Kidney (tissue), 14 donors: ENCODE data around the gene KCTD6. TPM values are rescaled to one million over a fixed set of nuclear protein-coding genes. Genes with fewer than 3 reads are reported as not detected.

Experiments
- DNase-seq, 5 donors: peaks; one replicate each; pipeline ENCODE4 v3.0.0-alpha.2; 2013 to 2020
- FAIRE-seq: peaks from 2 replicates; lab custom pipeline; 2012; peaks lifted over from hg19 to GRCh38; lab: Jason Lieb, UNC
- H3K27ac ChIP-seq, 2 donors: one replicate each; pipeline ENCODE4 v1.7.0; 2013; ENCODE audit warnings: low read depth in 2 of 2, low read length in 2 of 2, inconsistent platforms in 1 of 2
- H3K27me3 ChIP-seq: one replicate; pipeline ENCODE4 v1.7.1; 2013; ENCODE audit warnings: low read length, inconsistent platforms; ENCODE audit not compliant: control insufficient read depth, insufficient read depth
- H3K36me3 ChIP-seq, 3 donors: one replicate each; pipeline versions ENCODE4 v1.7.0 to v1.7.1; 2013; ENCODE audit warnings: low read length in 3 of 3, control low read depth in 1 of 3, inconsistent platforms in 1 of 3; ENCODE audit not compliant: insufficient read depth in 3 of 3, control insufficient read depth in 2 of 3
- H3K4me1 ChIP-seq, 3 donors: one replicate each; pipeline versions ENCODE4 v1.7.0 to v1.7.1; 2013; ENCODE audit warnings: low read length in 3 of 3, inconsistent platforms in 1 of 3, low read depth in 1 of 3; ENCODE audit not compliant: control insufficient read depth in 2 of 3, insufficient read depth in 2 of 3
- H3K4me3 ChIP-seq, 3 donors: one replicate each; pipeline versions ENCODE4 v1.7.0 to v1.8.1; 2013; ENCODE audit warnings: low read length in 3 of 3, control low read depth in 1 of 3, inconsistent platforms in 1 of 3
- H3K9ac ChIP-seq, 3 donors: one replicate each; pipeline versions ENCODE4 v1.7.0 to v1.7.1; 2013; ENCODE audit warnings: low read length in 3 of 3, control low read depth in 1 of 3, inconsistent platforms in 1 of 3
- H3K9me3 ChIP-seq, 3 donors: one replicate each; pipeline versions ENCODE4 v1.7.0 to v1.7.1; 2013; ENCODE audit warnings: low read length in 3 of 3, control low read depth in 1 of 3, inconsistent platforms in 1 of 3; ENCODE audit not compliant: control insufficient read depth in 2 of 3, insufficient read depth in 1 of 3
- CTCF ChIP-seq: IDR thresholded peaks from 3 replicates; pipeline ENCODE4 v1.5.1; 2012; ENCODE audit warnings: mild to moderate bottlenecking, moderate library complexity, borderline replicate concordance; ENCODE audit not compliant: insufficient read depth; ENCODE audit errors: extremely low read depth
- intact Hi-C: fragments of 100-400 bp; cut with DNase I; formaldehyde crosslinking; loops from one replicate; pipeline ENCODE4 v1.11.1; 2022
- polyA plus RNA-seq: library from polyadenylated mRNA; stranded (reverse); fragments of 350-450 nt; fragmentation: Illumina TruSeq; extraction: RNeasy Lipid Tissue Mini Kit (QIAGEN cat#74804); gene quantifications from one replicate; pipeline ENCODE4 v1.2.3, GENCODE V29; 2014; ENCODE audit warnings: low read depth, low replicate concordance; ENCODE audit not compliant: insufficient read depth
- total RNA-seq: library from RNA; stranded (reverse); fragmentation: NEBNext Ultra II Directional; extraction: Animal tissue kit (Norgen Biotek cat#: 25700); gene quantifications from one replicate; pipeline ENCODE4 v1.2.1, GENCODE V29; 2021
- donor health status: control.
- donor health status: control.
- donor health status: control.
- donor health status: control.
- donor health status: control.
- donor health status: DM: yes; HTN: yes; CAD: no.
- donor health status: Normal renal cell carcinoma (clear cell type).

KCTD6 gene
- total and polyA plus RNA-seq, 2 donors from 2014 or later: 19.0 to 24.5 TPM

DNA sequence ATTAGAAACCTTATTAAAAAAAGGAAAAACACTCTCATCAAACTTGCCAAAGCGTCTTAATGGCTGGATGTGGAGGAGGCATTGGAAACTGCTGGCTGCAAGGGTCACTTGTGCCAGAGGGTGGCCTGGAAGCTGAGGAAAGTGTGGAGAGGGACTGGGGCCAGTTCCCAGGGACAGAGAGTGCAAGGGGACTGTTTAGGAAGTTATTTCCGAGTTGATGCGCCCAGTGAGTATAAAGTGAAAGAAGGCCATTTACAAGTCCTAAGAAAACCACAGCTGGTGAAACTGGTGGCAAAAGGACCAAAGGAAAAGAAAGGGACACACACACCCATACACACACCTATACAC is 7.2 kb upstream of the KCTD6 start:
- no peaks in the 10 kb centered on the region for H3K9me3 ChIP-seq
- intact Hi-C loops: no loop called here
- H3K27ac ChIP-seq: no peak overlapping the region
- DNase-seq (no peak), FAIRE-seq (no peak)
- no peaks in the 10 kb centered on the region for H3K4me1 ChIP-seq
- TF ChIP-seq CTCF: no peak
- H3K36me3 ChIP-seq: no peaks in the 10 kb centered on the region
- H3K4me3 ChIP-seq: no peak overlapping the region
- H3K27me3 ChIP-seq: no peaks in the 10 kb centered on the region
- no peak overlapping the region for H3K9ac ChIP-seq

GRCh38 chr3:58485801-58486435 is 6.0 kb upstream of the KCTD6 start:
- no peak for TF ChIP-seq CTCF
- no peaks in the 10 kb centered on the region for H3K9me3 ChIP-seq
- H3K4me1 ChIP-seq: peaks cover 0 to under 1% (median 0%) of the 10 kb centered on the region in 3 donors
- H3K27me3 ChIP-seq: no peaks in the 10 kb centered on the region
- no peaks in the 10 kb centered on the region for H3K36me3 ChIP-seq
- H3K4me3 ChIP-seq: no peak overlapping the region
- no peak for DNase-seq
- no peak overlapping the region for H3K27ac ChIP-seq
- no peak overlapping the region for H3K9ac ChIP-seq
- no peak for FAIRE-seq
- intact Hi-C loops: no loop called here

GRCh38 chr3:58487140-58487886 is 4.6 kb upstream of the KCTD6 start:
- intact Hi-C loops: no loop called here
- FAIRE-seq (no peak), DNase-seq (peak in 1 of 5 donors; percentile 68)
- no peak for TF ChIP-seq CTCF
- no peak overlapping the region for H3K9ac ChIP-seq
- H3K27me3 ChIP-seq: no peaks in the 10 kb centered on the region
- no peak overlapping the region for H3K4me3 ChIP-seq
- H3K36me3 ChIP-seq: no peaks in the 10 kb centered on the region
- no peak overlapping the region for H3K27ac ChIP-seq
- no peaks in the 10 kb centered on the region for H3K9me3 ChIP-seq
- peaks cover 0 to 5% (median 0%) of the 10 kb centered on the region in 3 donors for H3K4me1 ChIP-seq
